ENCODE data around the gene TEDC2. TPM values are rescaled to one million over a fixed set of nuclear protein-coding genes. Genes with fewer than 3 reads are reported as not detected.

TEDC2 gene
- total and polyA plus RNA-seq, 9 of the 15 experiments (the other 6 are each of a cell fraction or from before 2014, with no cell fraction given) = 0.75 to 57.0 (median 17.6) TPM

- no peak for TF ChIP-seq HOMEZ (CRISPR knock-in tag; IDR thresholded peaks at IDR 0.05)
- no peak for TF ChIP-seq ZNF695 (CRISPR knock-in tag; IDR thresholded peaks at IDR 0.05)
- no peak for TF ChIP-seq THAP7 (CRISPR knock-in tag; IDR thresholded peaks at IDR 0.05)
- no peak for TF ChIP-seq ZFPM2 (CRISPR knock-in tag; IDR thresholded peaks at IDR 0.05)
- TF ChIP-seq NONO (IDR thresholded peaks at IDR 0.05; ENCODE audit: low read depth in 2 of 2, low read length in 1 of 2) = no peak
- TF ChIP-seq ZBTB9 (CRISPR knock-in tag; IDR thresholded peaks at IDR 0.05) = no peak
- TF ChIP-seq TCFL5 (CRISPR knock-in tag; conservative IDR thresholded peaks at IDR 0.05) = no peak
- TF ChIP-seq TFAP4 (CRISPR knock-in tag; IDR thresholded peaks at IDR 0.05; ENCODE audit: borderline replicate concordance) = peak; percentile 63
- no peak for TF ChIP-seq MIER1 (IDR thresholded peaks at IDR 0.05; ENCODE audit: low read depth)
- TF ChIP-seq REST (IDR thresholded peaks at IDR 0.05; ENCODE audit: borderline replicate concordance) = peak; percentile 88
- TF ChIP-seq REST (CRISPR knock-in tag; IDR thresholded peaks at IDR 0.05; ENCODE audit: low read depth) = no peak
- peak; percentile 63 to 78 for TF ChIP-seq MNT (conservative IDR thresholded peaks at IDR 0.05)
Measured at GRCh38 chr16:2459647-2460390, at the start of gene TEDC2 (continued).

Data from K562 (cell line).